IMR-90 (cell line): Measurements from ENCODE around the gene STXBP2. TPM values are rescaled to one million over a fixed set of nuclear protein-coding genes. Genes with fewer than 3 reads are reported as not detected.

Experiments used
- ATAC-seq: fragments of 200-7000 bp; cut with Tn5 transposase; 2 replicates; pipeline ENCODE4 v1.9.1; 2020; ENCODE audit warnings: low read depth, mild to moderate bottlenecking, moderate library complexity
- BruUV-seq: library from RNA; stranded (reverse); fragments of 400-500 nt; replicated peaks from 2 replicates; lab custom pipeline; 2021; lab: Mats Ljungman, UMichigan
- CTCF ChIA-PET: fragments of 300-600 bp; formaldehyde crosslinking; extraction: SDS; loops from one replicate; lab custom pipeline; 2021; ENCODE audit warnings: antibody characterized with exemption; lab: Yijun Ruan, JAX
- POLR2A ChIA-PET: fragments of 300-600 bp; sonication (Branson Sonifier 250); formaldehyde crosslinking; loops from one replicate; lab custom pipeline; 2022; ENCODE audit warnings: antibody characterized with exemption; ENCODE audit not compliant: unreplicated experiment; lab: Charles Lee
- DNase-seq: peaks from one replicate; pipeline ENCODE4 v3.0.0; 2013
- H2AFZ ChIP-seq: replicated peaks from 2 replicates; pipeline ENCODE3; 2013; ENCODE audit warnings: low read length, mild to moderate bottlenecking; ENCODE audit not compliant: poor library complexity
- H2AK5ac ChIP-seq: 2 replicates; pipeline ENCODE4 v1.6.1; 2013; ENCODE audit warnings: low read depth, low read length, inconsistent platforms
- H2AK9ac ChIP-seq: replicated peaks from 2 replicates; pipeline ENCODE3; 2013; ENCODE audit warnings: mild to moderate bottlenecking, low read depth, low read length, moderate library complexity; ENCODE audit not compliant: poor library complexity
- H2BK120ac ChIP-seq: 2 replicates; pipeline ENCODE4 v1.6.1; 2013; ENCODE audit warnings: low read depth, low read length, inconsistent platforms
- H2BK15ac ChIP-seq: 3 replicates; pipeline ENCODE4 v1.6.1; 2013; ENCODE audit warnings: low read depth, low read length, inconsistent platforms
- H2BK20ac ChIP-seq: 2 replicates; pipeline ENCODE4 v1.6.1; 2013; ENCODE audit warnings: low read depth, mild to moderate bottlenecking, inconsistent platforms, low read length, moderate library complexity
- H2BK5ac ChIP-seq: 2 replicates; pipeline ENCODE4 v1.6.1; 2013; ENCODE audit warnings: mild to moderate bottlenecking, low read depth, low read length, inconsistent platforms; ENCODE audit not compliant: poor library complexity, severe bottlenecking
- H3K14ac ChIP-seq: replicated peaks from 2 replicates; pipeline ENCODE4 v1.6.1; 2013; ENCODE audit warnings: low read depth, low read length, inconsistent platforms
- H3K18ac ChIP-seq: 2 replicates; pipeline ENCODE4 v1.6.1; 2013; ENCODE audit warnings: low read depth, low read length, control low read depth
- H3K23ac ChIP-seq: 2 replicates; pipeline ENCODE4 v1.6.1; 2013; ENCODE audit warnings: low read depth, low read length, inconsistent platforms
- H3K27ac ChIP-seq: 2 replicates; pipeline ENCODE4 v1.5.1; 2013; ENCODE audit warnings: mild to moderate bottlenecking, control low read depth, low read length; ENCODE audit not compliant: insufficient read depth
- H3K27me3 ChIP-seq: 2 replicates; pipeline ENCODE4 v1.6.1; 2013; ENCODE audit warnings: low read length; ENCODE audit not compliant: control insufficient read depth, insufficient read depth
- H3K36me3 ChIP-seq: 2 replicates; pipeline ENCODE4 v1.6.1; 2013; ENCODE audit warnings: low read length, mixed read lengths; ENCODE audit not compliant: control insufficient read depth, insufficient read depth
- H3K4ac ChIP-seq: 2 replicates; pipeline ENCODE4 v1.6.1; 2013; ENCODE audit warnings: low read depth, low read length, inconsistent platforms
- H3K4me1 ChIP-seq: 2 replicates; pipeline ENCODE4 v1.6.1; 2013; ENCODE audit warnings: low read length, mixed read lengths; ENCODE audit not compliant: control insufficient read depth, insufficient read depth
- H3K4me2 ChIP-seq: 2 replicates; pipeline ENCODE4 v1.6.1; 2013; ENCODE audit warnings: low read depth, mild to moderate bottlenecking, control low read depth, low read length, moderate library complexity
- H3K4me3 ChIP-seq: 2 replicates; pipeline ENCODE4 v1.5.1; 2013; ENCODE audit warnings: low read depth, mild to moderate bottlenecking, control low read depth, low read length, moderate library complexity; ENCODE audit not compliant: insufficient read depth
- H3K56ac ChIP-seq: 2 replicates; pipeline ENCODE4 v1.6.1; 2013; ENCODE audit warnings: low read length, inconsistent platforms; ENCODE audit not compliant: insufficient read depth; ENCODE audit errors: extremely low read depth
- H3K79me1 ChIP-seq, 2 experiments: 2 replicates each; pipeline ENCODE4 v1.6.1; 2013; ENCODE audit warnings: low read length in 2 of 2, inconsistent platforms in 1 of 2, low read depth in 1 of 2
- H3K9ac ChIP-seq: 2 replicates; pipeline ENCODE4 v1.6.1; 2013; ENCODE audit warnings: low read depth, low read length, control low read depth
- H3K9me1 ChIP-seq: 2 replicates; pipeline ENCODE4 v1.6.1; 2013; ENCODE audit warnings: low read length, inconsistent platforms; ENCODE audit not compliant: insufficient read depth
- H3K9me3 ChIP-seq: 2 replicates; pipeline ENCODE4 v1.6.1; 2013; ENCODE audit warnings: low read length; ENCODE audit not compliant: control insufficient read depth, insufficient read depth
- H4K20me1 ChIP-seq: 2 replicates; pipeline ENCODE4 v1.6.1; 2013; ENCODE audit warnings: low read length, inconsistent platforms; ENCODE audit not compliant: insufficient read depth
- H4K5ac ChIP-seq: 2 replicates; pipeline ENCODE4 v1.6.1; 2013; ENCODE audit warnings: mild to moderate bottlenecking, low read depth, low read length, control low read depth
- H4K8ac ChIP-seq, 2 experiments: 2 replicates each; pipeline ENCODE4 v1.6.1; 2013; ENCODE audit warnings: low read depth in 2 of 2, low read length in 2 of 2, control low read depth in 1 of 2, inconsistent platforms in 1 of 2
- H4K91ac ChIP-seq: 2 replicates; pipeline ENCODE4 v1.6.1; 2013; ENCODE audit warnings: low read depth, low read length, inconsistent platforms; ENCODE audit not compliant: insufficient read depth
- BHLHE40 ChIP-seq: fragments of 150-350 bp; IDR thresholded peaks from 2 replicates; pipeline ENCODE4 v1.6.1; 2016; ENCODE audit warnings: mild to moderate bottlenecking, low read depth, low read length
- CEBPB ChIP-seq: IDR thresholded peaks from 2 replicates; pipeline ENCODE4 v1.6.1; 2012; ENCODE audit warnings: low read depth, low read length, improper control_type of control experiment
- CHD1 ChIP-seq: IDR thresholded peaks from 2 replicates; pipeline ENCODE4 v1.6.1; 2012; ENCODE audit warnings: low read depth, low read length, improper control_type of control experiment
- MAFK ChIP-seq: IDR thresholded peaks from 2 replicates; pipeline ENCODE4 v1.6.1; 2012; ENCODE audit warnings: low read depth, low read length, improper control_type of control experiment
- MAZ ChIP-seq: IDR thresholded peaks from 2 replicates; pipeline ENCODE4 v1.6.1; 2012; ENCODE audit warnings: low read depth, mild to moderate bottlenecking, low read length, improper control_type of control experiment, moderate library complexity, borderline replicate concordance
- WGBS, 2 experiments: methylation state at CpG; one replicate each; pipeline versions ENCODE4 v1.1.5 to v1.1.7; 2013; ENCODE audit warnings: missing lambda C conversion rate in 2 of 2; ENCODE audit not compliant: insufficient read length in 1 of 2; ENCODE audit errors: extremely low coverage in 2 of 2; 5-methylcytosine and 5-hydroxymethylcytosine counted together
- dilution Hi-C: fragments of 300-500 bp; cut with HindIII; formaldehyde crosslinking; loops from one replicate; pipeline ENCODE4 v1.14.3; 2018; ENCODE audit warnings: low sequenced_read_pairs; ENCODE audit not compliant: unreplicated experiment
- in situ Hi-C: fragments of 300-500 bp; cut with MboI; formaldehyde crosslinking; loops from 3 replicates; pipeline ENCODE4 v1.14.3; 2019; ENCODE audit warnings: low sequenced_read_pairs, inconsistent platforms, mixed read lengths
- intact Hi-C: fragments of 100-400 bp; cut with micrococcal nuclease; formaldehyde crosslinking; loops from 2 replicates; pipeline ENCODE4 v1.10.0; 2022
- polyA plus RNA-seq, 3 experiments: library from polyadenylated mRNA; depleted of rRNA; stranded (reverse); fragments of >200 nt; gene quantifications; 2 replicates each; pipeline ENCODE4 v1.2.3, GENCODE V29; 2012; ENCODE audit warnings: low replicate concordance in 1 of 3
- total RNA-seq: library from RNA; depleted of rRNA; stranded (reverse); fragments of >200 nt; gene quantifications from 2 replicates; pipeline ENCODE4 v1.2.3, GENCODE V29; 2012
- TF ChIP-seq, protein P1 (sequence below): conservative IDR thresholded peaks from 2 replicates; pipeline ENCODE4 v1.5.1; 2012; ENCODE audit warnings: mild to moderate bottlenecking, low read depth, low read length, improper control_type of control experiment
- TF ChIP-seq, protein P2 (sequence below): fragments of 150-350 bp; IDR thresholded peaks from 2 replicates; pipeline ENCODE4 v1.6.1; 2016; ENCODE audit warnings: low read depth, mild to moderate bottlenecking, low read length, moderate library complexity, borderline replicate concordance
- TF ChIP-seq, protein P3 (sequence below): fragments of 150-350 bp; IDR thresholded peaks from 2 replicates; pipeline ENCODE4 v1.6.1; 2017; ENCODE audit warnings: mild to moderate bottlenecking, antibody characterized with exemption, low read length, low read depth

Gene STXBP2
- total and polyA plus RNA-seq, 2 of the 4 experiments (the other 2 are of a cell fraction) = 3.9 to 12.6 TPM

DNA sequence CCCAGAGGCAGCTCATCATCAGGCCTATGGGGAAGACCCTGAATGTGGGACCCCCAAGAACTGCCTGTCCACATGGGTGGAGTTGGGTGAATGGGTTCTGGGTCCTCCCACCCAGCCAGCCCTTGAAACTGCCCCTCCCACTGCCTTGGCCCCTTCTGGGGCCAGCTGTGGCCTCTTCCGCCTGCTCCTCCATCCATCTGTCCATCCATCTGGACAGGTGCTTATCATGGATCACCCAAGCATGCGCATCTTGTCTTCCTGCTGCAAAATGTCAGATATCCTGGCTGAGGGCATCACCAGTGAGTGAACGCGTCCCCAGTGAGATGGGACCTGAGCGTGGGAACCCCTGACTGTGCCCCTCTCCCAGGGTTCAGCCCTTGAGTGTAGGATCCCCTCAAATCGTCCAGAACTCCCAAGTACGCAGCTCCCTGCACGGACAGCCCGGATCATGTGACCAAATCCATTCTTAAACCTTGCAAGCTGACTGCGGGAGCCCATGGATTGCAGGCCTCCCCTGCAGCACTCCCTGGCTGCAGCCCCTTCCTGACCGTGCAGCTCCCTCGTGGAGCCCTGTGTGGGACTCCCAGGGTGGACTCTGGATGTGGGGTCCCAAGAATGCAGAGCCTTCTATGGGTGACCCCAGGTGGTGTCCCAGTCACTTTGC, 2.0 kb downstream of the STXBP2 start:
- intact Hi-C loops (no loop called here), in situ Hi-C loops (no loop called here), dilution Hi-C loops (no loop called here)
- no peak overlapping the region for H2BK5ac ChIP-seq
- no peak overlapping the region for H3K56ac ChIP-seq
- 71% methylated on average over 7 of the region's 12 CpGs; no CpG with 5 or more reads in 1 of the 2 experiments for WGBS, 2 experiments
- no peak overlapping the region for H3K4me2 ChIP-seq
- no peak overlapping the region for H2BK120ac ChIP-seq
- H2AK5ac ChIP-seq = no peak overlapping the region
- H3K9me1 ChIP-seq = peaks cover 12% of the 10 kb centered on the region
- H2AK9ac ChIP-seq = peak overlapping the region; percentile 28
- no peaks in the 10 kb centered on the region for H3K9me3 ChIP-seq
- peaks cover 5% of the 10 kb centered on the region; the same call in 1 of the 2 replicates for H4K20me1 ChIP-seq
- TF ChIP-seq, protein P1, sequence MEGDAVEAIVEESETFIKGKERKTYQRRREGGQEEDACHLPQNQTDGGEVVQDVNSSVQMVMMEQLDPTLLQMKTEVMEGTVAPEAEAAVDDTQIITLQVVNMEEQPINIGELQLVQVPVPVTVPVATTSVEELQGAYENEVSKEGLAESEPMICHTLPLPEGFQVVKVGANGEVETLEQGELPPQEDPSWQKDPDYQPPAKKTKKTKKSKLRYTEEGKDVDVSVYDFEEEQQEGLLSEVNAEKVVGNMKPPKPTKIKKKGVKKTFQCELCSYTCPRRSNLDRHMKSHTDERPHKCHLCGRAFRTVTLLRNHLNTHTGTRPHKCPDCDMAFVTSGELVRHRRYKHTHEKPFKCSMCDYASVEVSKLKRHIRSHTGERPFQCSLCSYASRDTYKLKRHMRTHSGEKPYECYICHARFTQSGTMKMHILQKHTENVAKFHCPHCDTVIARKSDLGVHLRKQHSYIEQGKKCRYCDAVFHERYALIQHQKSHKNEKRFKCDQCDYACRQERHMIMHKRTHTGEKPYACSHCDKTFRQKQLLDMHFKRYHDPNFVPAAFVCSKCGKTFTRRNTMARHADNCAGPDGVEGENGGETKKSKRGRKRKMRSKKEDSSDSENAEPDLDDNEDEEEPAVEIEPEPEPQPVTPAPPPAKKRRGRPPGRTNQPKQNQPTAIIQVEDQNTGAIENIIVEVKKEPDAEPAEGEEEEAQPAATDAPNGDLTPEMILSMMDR = no peak
- no peak for TF ChIP-seq CEBPB
- TF ChIP-seq MAZ = no peak
- TF ChIP-seq, protein P2, sequence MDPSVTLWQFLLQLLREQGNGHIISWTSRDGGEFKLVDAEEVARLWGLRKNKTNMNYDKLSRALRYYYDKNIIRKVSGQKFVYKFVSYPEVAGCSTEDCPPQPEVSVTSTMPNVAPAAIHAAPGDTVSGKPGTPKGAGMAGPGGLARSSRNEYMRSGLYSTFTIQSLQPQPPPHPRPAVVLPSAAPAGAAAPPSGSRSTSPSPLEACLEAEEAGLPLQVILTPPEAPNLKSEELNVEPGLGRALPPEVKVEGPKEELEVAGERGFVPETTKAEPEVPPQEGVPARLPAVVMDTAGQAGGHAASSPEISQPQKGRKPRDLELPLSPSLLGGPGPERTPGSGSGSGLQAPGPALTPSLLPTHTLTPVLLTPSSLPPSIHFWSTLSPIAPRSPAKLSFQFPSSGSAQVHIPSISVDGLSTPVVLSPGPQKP = no peak
- TF ChIP-seq BHLHE40 = no peak
- no peak for TF ChIP-seq CHD1
- TF ChIP-seq, protein P3, sequence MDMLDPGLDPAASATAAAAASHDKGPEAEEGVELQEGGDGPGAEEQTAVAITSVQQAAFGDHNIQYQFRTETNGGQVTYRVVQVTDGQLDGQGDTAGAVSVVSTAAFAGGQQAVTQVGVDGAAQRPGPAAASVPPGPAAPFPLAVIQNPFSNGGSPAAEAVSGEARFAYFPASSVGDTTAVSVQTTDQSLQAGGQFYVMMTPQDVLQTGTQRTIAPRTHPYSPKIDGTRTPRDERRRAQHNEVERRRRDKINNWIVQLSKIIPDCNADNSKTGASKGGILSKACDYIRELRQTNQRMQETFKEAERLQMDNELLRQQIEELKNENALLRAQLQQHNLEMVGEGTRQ = no peak
- no peak for TF ChIP-seq MAFK
- ChIA-PET POLR2A (no interaction called here), CTCF (interaction anchor here (1.2 kb wide), 1 partner anchor 14 kb away, joined by 3 read pairs; no protein-coding TSS in a partner anchor)
- H3K79me1 ChIP-seq = no peaks in the 10 kb centered on the region
- H2AFZ ChIP-seq = no peak overlapping the region
- H3K27me3 ChIP-seq = peaks cover 14% of the 10 kb centered on the region; the same call in 1 of the 2 replicates
- H3K14ac ChIP-seq = no peak overlapping the region
- no peak overlapping the region for H3K27ac ChIP-seq
- H3K4me1 ChIP-seq = no peaks in the 10 kb centered on the region
- no peak overlapping the region for H4K8ac ChIP-seq
- no peak overlapping the region for H4K91ac ChIP-seq
- H4K5ac ChIP-seq = no peak overlapping the region
- H3K4me3 ChIP-seq = no peak overlapping the region
- H3K4ac ChIP-seq = no peak overlapping the region
- no peak overlapping the region for H2BK20ac ChIP-seq
- BruUV-seq = no TSS peak
- DNase-seq = no peak
- no peaks in the 10 kb centered on the region for H3K36me3 ChIP-seq
- no peak overlapping the region for H3K18ac ChIP-seq
- no peak overlapping the region for H3K9ac ChIP-seq
- H3K23ac ChIP-seq = no peak overlapping the region
- no peak overlapping the region for H2BK15ac ChIP-seq
- ATAC-seq = no peak
